SU-DHL-6 (cell line): ENCODE measurements around the gene RNF223.

ENCODE experiments used
- H2AFZ ChIP-seq: fragments of 200-600 bp; sonication (generic); 2 replicates; pipeline ENCODE4 v1.6.1; 2014; ENCODE audit warnings: low read depth, mild to moderate bottlenecking, moderate library complexity, mixed read lengths, antibody characterized with exemption, low read length; ENCODE audit not compliant: severe bottlenecking
- H3F3A ChIP-seq: fragments of 200-600 bp; shearing (Covaris generic); 2 replicates; pipeline ENCODE4 v1.6.0; 2016; ENCODE audit warnings: antibody characterized with exemption, mild to moderate bottlenecking; ENCODE audit not compliant: insufficient read depth
- H3K27ac ChIP-seq: fragments of 200-600 bp; sonication (generic); 2 replicates; pipeline ENCODE4 v1.5.1; 2016; ENCODE audit warnings: low read depth, mild to moderate bottlenecking, low read length, moderate library complexity, mixed read lengths
- H3K27me3 ChIP-seq: fragments of 200-600 bp; sonication (generic), shearing (Covaris generic); 2 replicates; pipeline ENCODE4 v1.6.0; 2014; ENCODE audit warnings: mild to moderate bottlenecking, low read length
- H3K36me3 ChIP-seq: fragments of 200-600 bp; sonication (generic); 2 replicates; pipeline ENCODE4 v1.6.1; 2014; ENCODE audit warnings: mild to moderate bottlenecking, low read length, mixed read lengths
- H3K4me2 ChIP-seq: fragments of 300-600, 200-600 bp; shearing (Covaris generic), sonication (generic); 2 replicates; pipeline ENCODE4 v1.6.0; 2014; ENCODE audit warnings: low read length, low read depth, mild to moderate bottlenecking; ENCODE audit not compliant: poor library complexity, severe bottlenecking
- H3K4me3 ChIP-seq: fragments of 200-600 bp; sonication (generic); 2 replicates; pipeline ENCODE4 v1.5.1; 2014; ENCODE audit warnings: antibody characterized with exemption, low read length, mild to moderate bottlenecking, mixed read lengths; ENCODE audit not compliant: insufficient read depth, poor library complexity, severe bottlenecking
- H3K79me2 ChIP-seq: fragments of 200-600 bp; sonication (generic); 2 replicates; pipeline ENCODE4 v1.6.1; 2014; ENCODE audit warnings: mild to moderate bottlenecking, low read length, moderate library complexity; ENCODE audit not compliant: insufficient read depth
- H3K9ac ChIP-seq: fragments of 200-600 bp; sonication (generic); 2 replicates; pipeline ENCODE4 v1.7.0; 2014; ENCODE audit warnings: mild to moderate bottlenecking, low read length
- H3K9me2 ChIP-seq: fragments of 200-600 bp; sonication (generic); replicated peaks from 2 replicates; pipeline ENCODE4 v1.6.1; 2014; ENCODE audit warnings: low read length; ENCODE audit not compliant: insufficient read depth
- H3K9me3 ChIP-seq: fragments of 200-600 bp; sonication (generic); 2 replicates; pipeline ENCODE4 v1.6.1; 2014; ENCODE audit warnings: low read length, mixed read lengths; ENCODE audit not compliant: insufficient read depth
- H4K20me1 ChIP-seq: fragments of 200-600 bp; sonication (generic); 2 replicates; pipeline ENCODE4 v1.6.1; 2014; ENCODE audit warnings: low read depth, mild to moderate bottlenecking, antibody characterized with exemption, low read length, moderate library complexity, mixed read lengths
- EZH2phosphoT487 ChIP-seq: fragments of 200-600 bp; sonication (generic), shearing (Covaris generic); conservative IDR thresholded peaks from 2 replicates; pipeline ENCODE4 v1.6.1; 2018; ENCODE audit warnings: mild to moderate bottlenecking, antibody characterized with exemption, low read length, moderate library complexity, mixed read lengths
- TF ChIP-seq, protein P1 (sequence below): fragments of 200-600 bp; sonication (generic); IDR thresholded peaks from one replicate; pipeline ENCODE4 v1.5.1; 2017; ENCODE audit warnings: antibody characterized with exemption, mild to moderate bottlenecking, low read length, moderate library complexity; ENCODE audit not compliant: insufficient read depth, poor library complexity, severe bottlenecking

RNF223 gene

DNA sequence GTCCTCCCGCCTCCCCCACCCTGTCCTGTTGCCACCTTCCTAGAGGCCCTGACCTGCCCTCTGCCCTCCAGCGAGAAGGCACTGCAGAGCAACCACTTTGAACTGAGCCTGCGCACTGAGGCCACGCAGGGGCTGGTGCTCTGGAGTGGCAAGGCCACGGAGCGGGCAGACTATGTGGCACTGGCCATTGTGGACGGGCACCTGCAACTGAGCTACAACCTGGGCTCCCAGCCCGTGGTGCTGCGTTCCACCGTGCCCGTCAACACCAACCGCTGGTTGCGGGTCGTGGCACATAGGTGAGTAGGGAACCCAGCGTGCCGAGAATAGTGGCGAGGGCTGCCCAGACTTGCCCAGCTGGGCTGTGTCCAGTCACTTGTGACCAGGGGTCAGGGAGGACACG lies 20.4 kb downstream of the RNF223 start:
- Histone ChIP-seq H3K9me3 (no peaks in the 10 kb centered on the region), H3F3A (no peaks in the 10 kb centered on the region), H3K9ac (no peak overlapping the region), H3K9me2 (no peaks in the 10 kb centered on the region), H3K27me3 (no peaks in the 10 kb centered on the region), H3K36me3 (no peaks in the 10 kb centered on the region), H4K20me1 (no peaks in the 10 kb centered on the region), H2AFZ (no peak overlapping the region), H3K79me2 (no peaks in the 10 kb centered on the region), H3K4me3 (no peak overlapping the region), H3K27ac (no peak overlapping the region), H3K4me2 (no peak overlapping the region)
- TF ChIP-seq EZH2phosphoT487, result no peak
- TF ChIP-seq, protein P1, sequence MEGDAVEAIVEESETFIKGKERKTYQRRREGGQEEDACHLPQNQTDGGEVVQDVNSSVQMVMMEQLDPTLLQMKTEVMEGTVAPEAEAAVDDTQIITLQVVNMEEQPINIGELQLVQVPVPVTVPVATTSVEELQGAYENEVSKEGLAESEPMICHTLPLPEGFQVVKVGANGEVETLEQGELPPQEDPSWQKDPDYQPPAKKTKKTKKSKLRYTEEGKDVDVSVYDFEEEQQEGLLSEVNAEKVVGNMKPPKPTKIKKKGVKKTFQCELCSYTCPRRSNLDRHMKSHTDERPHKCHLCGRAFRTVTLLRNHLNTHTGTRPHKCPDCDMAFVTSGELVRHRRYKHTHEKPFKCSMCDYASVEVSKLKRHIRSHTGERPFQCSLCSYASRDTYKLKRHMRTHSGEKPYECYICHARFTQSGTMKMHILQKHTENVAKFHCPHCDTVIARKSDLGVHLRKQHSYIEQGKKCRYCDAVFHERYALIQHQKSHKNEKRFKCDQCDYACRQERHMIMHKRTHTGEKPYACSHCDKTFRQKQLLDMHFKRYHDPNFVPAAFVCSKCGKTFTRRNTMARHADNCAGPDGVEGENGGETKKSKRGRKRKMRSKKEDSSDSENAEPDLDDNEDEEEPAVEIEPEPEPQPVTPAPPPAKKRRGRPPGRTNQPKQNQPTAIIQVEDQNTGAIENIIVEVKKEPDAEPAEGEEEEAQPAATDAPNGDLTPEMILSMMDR, result no peak

DNA sequence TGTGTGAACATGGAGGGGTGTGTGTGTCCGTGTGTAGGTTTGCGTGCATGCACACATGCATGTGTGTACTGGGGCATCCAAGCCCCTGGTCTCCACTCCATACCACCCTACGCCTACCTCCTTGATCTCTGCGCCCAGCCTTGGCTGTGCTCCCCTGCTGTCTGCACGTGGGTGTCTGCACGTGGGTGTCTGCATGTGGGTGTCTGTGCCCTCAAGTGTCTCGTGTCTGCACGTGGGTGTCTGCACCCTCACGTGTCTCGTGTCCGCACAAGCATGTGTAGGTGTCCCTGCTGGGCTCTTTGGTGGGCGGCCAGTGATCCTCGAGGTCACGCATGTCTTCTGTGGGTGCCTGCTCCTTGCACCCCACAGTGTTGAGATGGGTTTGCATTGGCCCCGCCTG lies 21.1 kb downstream of the RNF223 start:
- H3K27me3 ChIP-seq, result no peaks in the 10 kb centered on the region
- no peak overlapping the region for H3K4me2 ChIP-seq
- H2AFZ ChIP-seq, result no peak overlapping the region
- no peak overlapping the region for H3K9ac ChIP-seq
- no peaks in the 10 kb centered on the region for H3K9me3 ChIP-seq
- H4K20me1 ChIP-seq, result no peaks in the 10 kb centered on the region
- no peak overlapping the region for H3K4me3 ChIP-seq
- no peaks in the 10 kb centered on the region for H3F3A ChIP-seq
- no peaks in the 10 kb centered on the region for H3K79me2 ChIP-seq
- no peak overlapping the region for H3K27ac ChIP-seq
- no peaks in the 10 kb centered on the region for H3K9me2 ChIP-seq
- H3K36me3 ChIP-seq, result no peaks in the 10 kb centered on the region
- TF ChIP-seq, protein P1, result no peak
- TF ChIP-seq EZH2phosphoT487, result no peak

DNA sequence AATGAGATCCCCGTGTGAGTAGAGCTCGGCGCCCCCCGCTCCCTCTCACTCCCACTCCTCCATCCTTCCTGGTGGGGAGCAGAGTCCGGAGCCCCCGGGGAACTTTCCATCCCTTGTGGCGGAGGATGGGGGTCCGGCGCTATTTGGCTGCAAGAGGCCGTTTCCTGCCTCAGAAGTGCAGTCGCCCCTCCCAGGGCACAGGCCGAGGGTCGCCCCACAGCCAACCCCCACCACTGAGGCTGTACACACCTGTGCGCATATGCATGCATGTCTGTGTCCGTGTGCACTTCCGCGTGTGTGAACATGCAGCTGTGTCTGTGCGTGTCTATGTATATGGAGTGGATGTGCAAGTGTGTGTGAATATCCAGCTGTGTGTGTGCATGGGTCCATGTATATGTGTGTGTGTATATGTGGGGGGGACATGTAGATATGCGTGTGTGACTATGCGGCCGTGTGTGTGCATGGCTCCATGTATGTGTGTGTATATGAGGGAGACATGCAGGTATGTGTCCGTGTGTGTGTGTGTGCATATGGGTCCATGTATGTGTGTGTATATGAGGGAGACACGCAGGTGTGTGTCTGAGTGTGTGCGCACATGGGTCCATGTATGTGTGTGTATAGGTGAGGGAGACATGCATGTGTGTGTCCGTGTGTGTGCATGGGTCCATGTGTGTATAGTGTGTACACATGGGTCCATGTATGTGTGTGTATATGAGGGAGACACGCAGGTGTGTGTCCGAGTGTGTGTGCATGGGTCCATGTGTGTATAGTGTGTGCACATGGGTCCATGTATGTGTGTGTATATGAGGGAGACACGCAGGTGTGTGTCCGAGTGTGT lies 21.9 kb downstream of the RNF223 start:
- H3K4me2 ChIP-seq, result no peak overlapping the region
- no peak overlapping the region for H2AFZ ChIP-seq
- no peaks in the 10 kb centered on the region for H4K20me1 ChIP-seq
- H3K36me3 ChIP-seq, result no peaks in the 10 kb centered on the region
- no peak overlapping the region for H3K4me3 ChIP-seq
- no peaks in the 10 kb centered on the region for H3K79me2 ChIP-seq
- H3K9ac ChIP-seq, result no peak overlapping the region
- H3K9me2 ChIP-seq, result no peaks in the 10 kb centered on the region
- H3F3A ChIP-seq, result no peaks in the 10 kb centered on the region
- no peak for TF ChIP-seq EZH2phosphoT487
- TF ChIP-seq, protein P1, result no peak
- H3K9me3 ChIP-seq, result no peaks in the 10 kb centered on the region
- H3K27me3 ChIP-seq, result no peaks in the 10 kb centered on the region
- no peak overlapping the region for H3K27ac ChIP-seq
